ENCODE data around the gene HNRNPA3. TPM values are rescaled to one million over a fixed set of nuclear protein-coding genes. Genes with fewer than 3 reads are reported as not detected.
"Not testable (repeated sequence)": the region's sequence is repeated elsewhere in the genome, so short reads cannot be mapped to it uniquely, and the experiment has no call there.

The HNRNPA3 gene
- polyA plus RNA-seq, 10 donors = 294 to 441 (median 325) TPM

DNA sequence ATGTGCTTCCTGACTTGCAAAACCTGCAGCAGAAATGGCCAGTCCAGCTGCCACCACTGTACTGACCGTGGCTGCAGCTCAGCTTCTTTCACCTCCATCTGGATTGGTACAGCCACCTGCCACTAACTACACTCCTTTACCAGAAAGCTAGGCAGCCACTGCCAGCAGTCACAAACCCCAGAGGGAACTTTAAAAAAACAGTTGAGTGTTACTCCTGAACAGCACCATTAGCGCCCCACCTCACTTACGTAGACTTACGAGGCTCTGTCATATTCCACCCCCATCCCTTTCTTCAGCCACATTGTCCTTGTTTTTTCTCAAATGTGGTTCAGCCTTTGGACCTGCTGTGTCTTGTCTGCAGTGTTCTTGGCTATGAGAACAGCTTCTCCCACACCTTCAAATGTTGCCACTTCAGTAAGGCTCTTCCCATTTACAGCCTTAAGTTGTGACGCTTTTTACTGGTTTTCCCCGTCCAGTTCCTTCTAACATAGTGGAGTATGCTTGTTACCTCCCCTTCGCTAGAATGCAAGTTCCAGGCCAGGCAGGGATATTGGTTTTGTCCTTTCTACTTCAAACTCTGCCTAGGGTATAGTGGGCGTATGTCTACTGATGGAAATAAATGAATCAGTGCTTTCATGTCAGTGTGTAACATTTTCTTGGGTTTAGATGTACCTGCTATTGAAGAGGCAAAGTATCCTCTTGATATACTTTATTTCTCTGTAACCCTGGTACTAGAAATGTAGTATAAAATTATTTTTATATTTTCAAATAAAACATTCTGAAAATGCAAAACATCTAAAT lies 17.0 kb downstream of the HNRNPA3 start:
- no peak for DNase-seq

DNA sequence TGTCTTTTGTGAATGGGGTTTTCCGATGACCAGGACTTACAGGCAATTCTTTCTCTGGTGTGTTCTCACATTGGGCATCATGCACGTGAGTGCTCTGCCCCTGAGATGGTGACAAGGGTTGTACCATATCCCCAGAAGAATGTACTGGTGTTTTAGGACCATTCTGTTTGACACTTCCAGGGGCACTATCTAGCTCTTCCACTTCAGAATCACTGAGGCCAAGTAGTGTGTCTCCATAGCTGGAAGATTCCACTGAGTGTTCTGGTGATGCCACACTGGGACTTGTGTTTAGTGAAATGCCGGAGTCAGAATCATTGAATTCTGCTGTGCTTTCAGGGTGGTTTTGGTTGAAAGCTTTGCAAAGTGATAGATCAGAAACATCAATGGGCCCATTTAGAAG lies 18.7 kb downstream of the HNRNPA3 start:
- no peak for DNase-seq

DNA sequence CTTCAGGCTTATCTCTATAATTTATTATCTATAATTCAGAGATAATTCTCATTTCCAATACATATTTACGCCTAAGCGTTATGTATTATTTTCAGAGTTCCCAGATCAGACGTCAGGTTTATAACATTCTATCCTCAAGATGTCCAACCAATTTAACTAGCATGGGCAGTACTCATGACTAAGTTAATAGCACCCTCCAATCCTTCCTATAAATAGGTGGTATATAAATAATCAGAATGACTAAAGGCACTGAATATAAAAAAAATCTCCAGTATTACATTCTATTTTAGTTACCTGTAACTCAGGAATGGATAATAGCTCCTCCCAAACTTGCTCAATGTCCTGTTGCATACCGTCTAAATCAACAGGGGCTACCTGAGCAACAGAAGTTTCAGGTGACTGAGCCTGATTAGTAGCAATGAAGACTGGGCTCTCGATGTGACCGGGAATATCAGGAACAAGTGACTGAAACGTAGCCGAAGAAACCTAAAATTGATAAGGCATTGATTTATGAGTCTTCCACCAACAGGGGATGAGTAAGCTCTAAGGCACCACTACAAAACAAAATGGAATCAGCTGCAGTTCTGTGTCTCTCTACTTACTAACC lies 19.6 kb downstream of the HNRNPA3 start:
- no peak for DNase-seq

DNA sequence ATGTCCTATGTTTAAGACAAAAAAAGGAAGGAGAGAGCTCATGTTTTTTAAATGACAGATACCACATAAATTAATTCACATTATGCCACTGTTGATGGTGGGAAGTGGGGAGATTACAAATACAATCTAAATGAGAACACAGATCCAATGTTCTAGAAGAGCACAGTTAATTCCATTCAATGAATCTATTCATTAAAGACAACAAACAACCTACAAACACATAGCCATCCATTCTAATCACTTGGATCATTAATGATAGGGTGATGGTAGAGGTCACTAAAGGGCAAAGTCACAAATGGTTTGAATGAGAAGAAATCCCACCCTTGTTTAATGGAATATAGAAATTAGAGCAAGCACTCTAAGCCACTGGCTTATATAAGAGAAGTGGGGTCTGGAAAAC lies 21.7 kb downstream of the HNRNPA3 start:
- no peak for DNase-seq

DNA sequence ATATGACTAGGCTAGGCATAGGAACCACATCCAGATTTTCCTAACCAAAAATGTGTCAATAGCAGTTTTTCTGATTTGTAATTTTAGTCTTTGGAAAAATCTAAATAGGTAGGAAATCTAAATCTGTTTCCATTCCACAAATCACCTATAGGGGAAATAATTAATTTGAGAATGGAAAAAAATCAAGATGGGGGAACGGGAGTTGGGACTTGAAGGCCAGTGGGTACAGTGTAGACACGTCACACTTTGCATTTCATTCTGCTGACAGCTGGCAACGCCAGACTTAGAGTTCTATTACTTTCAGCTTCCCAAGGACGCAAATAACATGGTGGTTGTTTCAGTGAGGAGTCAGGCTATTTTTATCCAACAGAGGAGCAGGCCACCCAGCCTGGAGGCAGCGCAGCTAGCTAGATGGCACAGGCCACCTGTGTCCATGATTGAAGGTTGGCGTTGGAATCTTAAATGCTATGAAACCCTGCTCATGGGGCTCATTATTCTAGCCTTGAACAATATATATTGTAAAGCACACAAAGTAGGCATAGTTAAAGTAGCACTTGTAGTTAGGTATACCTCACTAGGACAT lies 23.4 kb downstream of the HNRNPA3 start:
- peak in 2 of 3 donors; percentile 32 to 50 for DNase-seq

DNA sequence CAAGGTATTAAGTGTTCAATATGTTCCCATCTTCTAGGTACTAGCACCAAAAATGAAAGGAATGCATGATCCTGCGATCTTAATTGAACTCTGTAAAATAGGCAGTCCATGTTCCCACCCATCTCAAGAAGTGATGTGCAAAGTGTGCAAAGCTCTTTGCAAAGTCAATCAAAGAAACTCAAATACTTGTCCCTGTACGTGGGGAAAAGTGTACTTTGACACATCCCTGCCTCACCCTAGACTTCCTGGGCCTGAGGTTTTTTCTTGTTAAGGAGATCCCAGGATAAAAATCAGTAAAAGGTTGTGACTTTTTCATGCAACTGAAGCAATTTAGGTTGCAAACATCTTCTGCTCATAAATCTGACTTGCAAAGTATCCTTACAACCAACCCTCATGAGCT lies 25.3 kb downstream of the HNRNPA3 start:
- no peak for DNase-seq

DNA sequence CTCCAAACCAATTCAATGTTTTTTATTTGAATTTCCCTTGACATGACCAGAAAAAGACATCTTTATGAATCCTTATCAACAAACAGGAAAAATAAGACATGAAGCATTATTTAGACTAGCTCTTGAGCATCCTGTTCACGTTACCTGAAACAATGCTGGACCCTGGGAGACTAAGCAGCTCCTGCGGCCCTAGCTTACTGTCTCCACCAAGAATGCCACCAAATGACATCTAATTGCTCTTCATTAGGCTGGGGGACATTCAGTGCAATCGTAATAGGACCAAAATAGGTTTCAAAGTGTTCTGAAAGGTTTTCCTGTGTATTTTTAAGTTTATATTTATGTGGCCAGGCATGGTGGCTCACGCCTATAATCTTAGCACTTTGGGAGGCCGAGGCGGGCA lies 26.5 kb downstream of the HNRNPA3 start:
- DNase-seq = no peak

DNA sequence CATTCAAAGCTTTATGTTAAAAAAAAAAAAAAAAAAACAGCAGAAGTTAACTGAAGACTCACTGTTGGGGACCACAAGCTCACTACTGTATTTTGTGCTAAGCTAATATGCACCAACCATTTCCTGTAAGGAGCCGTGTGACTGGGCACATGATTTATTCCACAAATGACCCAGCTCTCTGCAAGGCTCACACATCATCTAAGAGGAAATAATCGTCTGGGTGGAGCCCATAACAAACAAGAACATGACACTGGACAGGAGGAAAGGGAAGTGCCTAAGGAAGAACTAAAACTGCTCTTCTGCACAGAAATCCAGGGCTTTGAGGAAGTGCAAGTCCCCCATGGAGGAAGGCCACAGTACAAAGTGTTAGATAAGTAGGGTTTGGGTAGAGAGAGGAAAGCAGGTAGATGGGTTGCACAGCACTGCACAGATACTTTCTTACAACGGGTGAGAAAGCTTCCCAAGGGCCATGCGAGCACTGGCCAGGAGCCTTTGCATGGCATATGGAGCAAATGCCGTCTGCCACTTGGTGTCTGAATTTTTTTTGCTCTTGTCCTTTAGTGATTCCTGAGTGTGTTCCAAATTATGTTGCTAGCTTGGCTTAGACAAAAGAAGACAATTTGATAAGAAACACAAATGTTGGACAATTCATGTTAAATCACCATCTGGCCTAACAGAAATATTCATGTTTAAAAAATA lies 27.5 kb downstream of the HNRNPA3 start:
- peak in 2 of 3 donors; percentile 64 to 80 for DNase-seq

DNA sequence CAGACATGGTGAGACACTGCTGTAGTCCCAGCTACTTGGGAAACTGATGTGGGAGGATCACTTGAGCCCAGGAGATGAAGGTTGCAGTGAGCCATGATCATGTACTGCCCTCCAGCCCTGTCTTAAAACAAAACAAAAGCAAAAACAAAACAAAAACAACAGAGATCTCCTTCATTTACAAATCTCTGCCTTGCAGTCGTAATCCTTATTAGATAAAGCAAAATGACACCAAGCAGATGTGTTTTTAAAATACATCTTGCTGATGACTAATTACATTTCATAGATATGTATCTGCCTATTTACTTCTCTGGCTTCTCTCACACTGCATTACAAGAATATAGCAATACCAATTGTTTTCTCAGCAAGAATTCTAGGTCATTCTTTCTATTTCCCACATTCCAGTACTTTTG lies 29.1 kb downstream of the HNRNPA3 start:
- DNase-seq = no peak

DNA sequence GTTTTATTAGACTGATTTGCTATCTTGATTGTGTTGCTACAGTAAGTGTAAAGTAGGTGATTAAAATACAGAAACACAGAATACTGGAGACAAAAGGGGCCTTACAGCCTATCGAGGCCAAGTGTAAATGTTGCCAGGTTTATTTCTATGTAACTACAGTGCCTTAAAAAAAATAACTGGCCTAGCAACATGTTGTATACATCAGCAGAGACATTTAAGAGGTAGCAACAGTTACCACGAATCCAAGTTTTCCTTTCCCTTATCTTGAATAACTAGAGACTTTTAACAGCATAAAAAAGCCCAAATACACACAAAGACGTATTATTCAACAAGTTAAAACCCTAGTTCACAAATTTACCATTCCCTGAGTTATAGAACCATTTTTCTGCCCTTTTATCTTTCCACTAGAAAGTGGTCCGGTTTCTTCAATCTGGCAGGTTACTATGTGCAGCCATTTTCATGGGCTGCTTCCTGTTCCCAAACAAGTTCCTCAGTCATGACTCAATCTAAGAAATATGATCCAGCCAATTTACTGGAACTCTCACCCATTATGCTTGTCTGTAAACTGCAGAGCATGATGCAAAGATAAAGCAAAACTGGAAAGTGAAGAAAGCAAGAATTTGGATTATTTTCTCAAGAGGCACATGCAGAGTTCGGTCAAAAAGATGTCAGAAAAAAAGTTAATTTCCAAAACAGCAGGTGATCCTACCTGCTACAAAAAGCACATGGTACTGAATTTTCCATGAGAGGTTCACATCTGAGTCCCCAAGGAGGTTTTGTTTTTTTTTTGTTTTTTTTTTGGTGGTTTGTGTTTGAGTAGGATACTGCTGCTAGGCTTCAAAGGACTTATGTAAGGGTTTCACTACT lies 29.8 kb downstream of the HNRNPA3 start:
- peak; percentile 81 to 92 (median 92) for DNase-seq

DNA sequence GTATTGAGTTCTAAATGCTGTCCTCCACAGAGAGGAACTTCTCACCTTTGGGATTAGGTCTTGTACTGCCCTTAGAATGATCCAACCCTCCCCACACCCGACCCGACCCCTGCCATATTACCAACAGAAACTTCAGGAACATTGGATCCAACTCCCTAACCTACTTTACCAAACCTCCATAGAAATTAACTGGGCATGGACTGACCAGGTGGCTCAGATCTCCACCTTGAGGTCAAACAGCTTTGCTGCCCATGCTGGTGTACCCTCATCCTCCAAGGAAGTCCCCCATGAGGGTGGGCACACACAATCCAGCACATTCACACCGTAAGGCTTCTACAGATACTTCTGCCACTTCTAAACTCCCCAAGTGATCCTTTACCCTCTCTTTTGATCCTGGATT lies 30.5 kb downstream of the HNRNPA3 start:
- DNase-seq = no peak

DNA sequence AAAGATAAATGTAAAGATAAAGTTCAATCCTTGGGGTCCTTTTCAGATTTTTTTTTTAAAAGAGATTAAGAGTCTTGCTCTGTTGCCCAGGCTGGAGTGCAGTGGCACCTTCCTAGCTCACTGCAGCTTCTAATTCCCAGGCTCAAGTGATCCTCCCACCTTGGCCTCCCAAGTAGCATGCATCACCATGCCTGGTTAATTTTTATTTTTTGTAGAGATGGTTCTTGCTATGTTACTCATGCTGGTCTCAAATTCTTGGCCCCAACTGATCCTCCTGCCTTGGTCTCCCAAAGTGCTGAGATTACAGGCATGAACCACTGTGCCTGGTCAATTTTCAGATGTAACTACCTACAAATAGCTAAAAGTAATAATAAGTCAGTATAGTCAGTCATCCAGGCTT lies 30.9 kb downstream of the HNRNPA3 start:
- no peak for DNase-seq

DNA sequence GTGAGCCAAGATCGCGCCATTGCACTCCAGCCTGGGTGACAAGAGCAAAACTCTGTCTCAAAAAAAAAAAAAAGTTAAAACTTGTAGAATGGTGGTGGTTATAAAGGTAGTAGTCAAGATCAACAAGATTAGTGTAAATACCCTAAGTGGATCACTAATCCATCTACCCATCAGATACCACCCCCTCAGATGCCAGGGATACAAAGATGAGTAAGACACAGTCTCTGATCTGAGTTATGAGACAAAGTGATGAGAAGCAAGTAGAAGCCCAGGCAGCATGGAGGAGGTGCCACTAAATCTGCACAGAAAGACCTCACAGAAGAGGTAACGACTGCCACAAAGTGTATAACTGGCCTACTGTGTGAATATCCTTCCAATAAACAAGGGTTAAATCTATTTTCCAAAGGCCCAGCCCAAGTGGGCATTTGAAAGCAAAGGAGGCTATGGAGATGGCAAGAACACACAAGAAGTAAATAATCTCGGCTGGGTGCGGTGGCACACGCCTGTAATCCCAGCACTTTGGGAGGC lies 31.7 kb downstream of the HNRNPA3 start:
- DNase-seq = no peak

DNA sequence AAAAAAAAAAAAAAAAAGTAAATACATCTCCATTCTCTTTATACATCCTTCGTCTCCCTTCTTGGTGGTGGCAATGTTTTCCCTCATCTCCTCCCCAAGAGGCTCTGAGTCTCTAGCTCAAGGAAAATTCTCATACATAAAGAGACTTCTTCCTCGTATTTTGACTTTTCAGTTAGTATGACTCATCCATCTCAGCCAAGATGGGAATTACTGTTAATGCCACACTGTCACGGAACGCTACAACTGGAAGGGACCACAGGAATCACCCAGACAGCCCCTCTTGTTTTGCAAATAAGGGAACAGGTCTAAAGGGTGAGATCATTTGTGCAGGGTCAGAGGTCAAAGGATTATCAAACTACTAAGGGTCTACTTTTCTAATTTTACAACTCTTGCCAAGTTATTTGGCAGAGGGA lies 32.4 kb downstream of the HNRNPA3 start:
- DNase-seq = peak in 1 of 3 donors; percentile 63

DNA sequence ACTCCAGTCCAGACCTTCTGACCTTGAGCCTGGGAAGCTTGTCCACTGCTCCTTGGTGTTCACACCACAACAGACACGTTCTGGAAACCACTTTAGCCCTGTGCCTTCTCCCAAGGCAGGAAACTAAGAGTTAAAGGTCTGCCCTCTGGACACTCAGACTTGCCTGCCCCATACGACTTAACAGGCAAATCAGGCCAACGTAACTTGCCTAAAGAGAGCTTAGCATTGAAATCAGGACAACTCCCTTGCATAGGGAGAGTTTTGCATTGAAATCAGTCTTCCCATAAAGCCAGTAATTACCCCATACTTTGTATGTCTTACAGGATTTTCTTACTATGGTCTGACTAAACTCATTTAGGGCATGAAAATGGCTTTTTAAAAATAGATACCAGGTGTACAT lies 33.4 kb downstream of the HNRNPA3 start:
- no peak for DNase-seq

DNA sequence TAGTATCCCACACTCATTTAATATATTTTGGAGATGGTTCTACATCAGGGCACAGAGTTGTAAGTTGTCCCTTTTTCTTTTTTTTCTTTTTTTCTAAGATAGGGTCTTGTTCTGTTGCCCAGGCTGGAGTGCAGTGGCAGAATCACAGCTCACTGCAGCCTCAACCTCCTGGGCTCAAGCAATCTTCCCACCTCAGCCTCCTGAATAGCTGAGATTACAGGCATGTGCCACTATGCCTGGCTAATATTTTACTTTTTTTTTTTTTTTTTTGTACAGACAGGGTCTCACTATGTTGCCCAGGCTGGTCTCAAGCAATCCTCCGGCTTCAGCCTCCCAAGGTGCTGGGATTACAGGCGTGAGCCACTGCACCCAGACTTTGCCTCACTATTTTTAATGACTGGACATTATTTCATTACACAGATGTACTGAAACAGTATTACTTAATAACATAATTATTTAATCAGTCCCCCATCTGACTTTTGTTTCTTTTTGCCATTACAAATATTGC lies 34.0 kb downstream of the HNRNPA3 start:
- DNase-seq = not testable (repeated sequence)

DNA sequence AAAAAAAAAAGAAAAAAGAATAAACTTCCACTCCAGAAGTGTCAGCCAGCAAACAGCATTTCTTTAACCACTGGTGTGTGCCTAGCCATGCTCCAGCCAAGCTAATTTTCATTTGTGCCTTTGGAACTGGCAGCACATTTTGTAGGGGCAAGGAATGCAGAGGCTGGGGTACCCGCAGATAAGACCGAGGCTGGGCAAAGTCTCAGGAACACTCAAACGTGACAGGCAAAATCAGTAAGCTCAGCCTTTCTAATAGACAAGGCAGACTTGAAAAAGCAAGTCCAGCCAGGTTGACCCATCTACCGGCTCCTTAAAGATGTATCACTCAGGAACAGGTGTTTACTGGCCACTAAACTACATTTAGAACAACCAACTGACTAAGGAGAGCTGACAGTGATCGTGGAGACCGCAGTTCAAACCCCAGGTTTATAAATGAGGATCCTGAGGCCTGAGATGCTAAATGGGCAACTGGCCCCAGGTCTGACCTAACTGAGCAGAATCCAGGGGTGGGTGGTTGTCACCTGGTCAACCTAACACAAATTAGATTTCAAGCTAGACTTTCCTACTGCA lies 35.2 kb downstream of the HNRNPA3 start:
- DNase-seq = no peak

DNA sequence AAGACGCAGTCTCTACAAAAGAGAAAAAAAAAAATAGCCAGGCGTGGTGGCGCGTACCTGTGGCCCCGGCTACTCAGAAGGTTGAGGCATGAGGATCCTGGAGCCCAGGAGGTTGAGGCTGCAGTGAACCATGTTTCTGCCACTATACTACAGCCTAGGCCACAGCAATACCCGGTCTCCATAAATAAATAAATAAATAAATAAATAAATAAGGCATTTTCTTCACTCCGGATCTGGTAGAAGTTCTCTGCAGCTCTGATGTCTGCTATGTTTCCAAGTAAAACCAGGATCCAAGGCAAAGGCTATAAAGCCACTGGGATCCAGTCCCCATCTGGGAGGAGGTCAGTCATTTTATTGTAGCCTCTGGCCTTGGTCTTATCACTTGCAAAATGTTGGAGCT lies 36.4 kb downstream of the HNRNPA3 start:
- no peak for DNase-seq

DNA sequence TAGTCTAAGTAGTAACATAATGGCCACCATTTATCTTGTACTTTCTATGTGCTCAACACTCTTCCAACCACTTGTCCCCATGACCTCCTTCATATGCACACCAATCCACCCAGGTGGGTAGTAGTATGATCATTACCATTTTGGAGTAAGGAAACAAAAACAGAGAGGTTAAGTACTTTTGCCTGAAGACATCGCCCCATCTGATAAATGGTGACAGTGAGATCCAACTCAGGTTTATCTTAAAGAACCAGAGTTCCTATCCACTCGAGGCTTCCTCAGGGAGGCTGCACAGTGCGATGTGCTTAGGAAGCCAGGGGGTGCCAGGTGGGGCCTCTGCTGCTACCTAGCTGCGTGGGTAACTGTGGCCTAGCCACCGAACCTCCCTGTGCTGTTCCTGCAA lies 37.9 kb downstream of the HNRNPA3 start:
- no peak for DNase-seq

DNA sequence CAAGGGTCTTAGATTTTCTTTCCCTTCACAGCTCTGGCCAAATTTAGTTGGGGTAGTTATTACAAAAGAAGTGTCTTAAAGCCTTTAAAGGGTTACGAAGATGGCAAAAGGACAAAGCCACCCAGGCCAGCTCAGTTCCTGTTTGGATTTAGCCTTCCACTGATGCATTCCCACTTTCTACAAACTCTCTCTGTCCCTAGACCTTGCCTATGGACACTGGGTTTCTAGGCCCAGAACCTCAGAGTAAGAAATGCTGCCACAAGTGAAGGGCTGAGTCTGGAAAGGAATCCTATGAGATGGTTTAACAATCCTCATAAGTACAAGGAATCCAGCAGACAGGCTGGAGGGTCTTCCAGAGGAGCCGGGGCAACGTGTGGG lies 38.6 kb downstream of the HNRNPA3 start:
- no peak for DNase-seq
